HT-29 (cell line): Measurements from ENCODE around the gene CENPE. TPM values are rescaled to one million over a fixed set of nuclear protein-coding genes. Genes with fewer than 3 reads are reported as not detected.
"Not testable (repeated sequence)": the region's sequence is repeated elsewhere in the genome, so short reads cannot be mapped to it uniquely, and the experiment has no call there.

Experiments
- DNase-seq: peaks from one replicate; pipeline ENCODE4 v3.0.0-alpha.2; 2015; ENCODE audit warnings: low spot score
- total RNA-seq: library from RNA; depleted of rRNA; stranded (reverse); fragments of >200 nt; shearing (Covaris generic); gene quantifications from 2 replicates; pipeline ENCODE4 v1.2.3, GENCODE V29; 2014; rRNA removed

Gene CENPE
- 4.3 and 5.7 TPM in 2 replicates for total RNA-seq

- peak; percentile 87 for DNase-seq
Measured at GRCh38 chr4:103198111-103198765, at the start of gene CENPE. Gene CENPE (minus strand): TSS chr4:103198343. CDS start chr4:103198319, 24 bp downstream.

GRCh38 chr4:103244251-103244650 is 46.1 kb upstream of the CENPE start:
- DNase-seq = no peak

GRCh38 chr4:103230938-103231337 is 32.8 kb upstream of the CENPE start:
- DNase-seq = not testable (repeated sequence)

- DNase-seq = peak; percentile 33
Measured at GRCh38 chr4:103223556-103223955, 25.4 kb upstream of the CENPE start.

- DNase-seq = peak; percentile 70
Measured at GRCh38 chr4:103207673-103208072, 9.5 kb upstream of the CENPE start.

- peak; percentile 54 for DNase-seq
Measured at GRCh38 chr4:103204111-103204510, 6.0 kb upstream of the CENPE start.

- DNase-seq = no peak
Measured at GRCh38 chr4:103201724-103202123, 3.6 kb upstream of the CENPE start.

GRCh38 chr4:103201253-103201652 is 3.1 kb upstream of the CENPE start:
- no peak for DNase-seq

GRCh38 chr4:103199009-103199408 is 866 bp upstream of the CENPE start:
- no peak for DNase-seq

GRCh38 chr4:103197765-103198110 is 405 bp downstream of the CENPE start:
- no peak for DNase-seq

- no peak for DNase-seq
Measured at GRCh38 chr4:103193457-103193856, 4.7 kb downstream of the CENPE start.

GRCh38 chr4:103171006-103171405 is 27.1 kb downstream of the CENPE start:
- no peak for DNase-seq

- not testable (repeated sequence) for DNase-seq
Measured at GRCh38 chr4:103169750-103170149, 28.4 kb downstream of the CENPE start.

- no peak for DNase-seq
Measured at GRCh38 chr4:103168993-103169392, 29.1 kb downstream of the CENPE start.

GRCh38 chr4:103162176-103162575 is 36.0 kb downstream of the CENPE start:
- DNase-seq = no peak

- no peak for DNase-seq
Measured at GRCh38 chr4:103158760-103159159, 39.4 kb downstream of the CENPE start.

GRCh38 chr4:103156106-103156505 is 42.0 kb downstream of the CENPE start:
- DNase-seq = no peak

GRCh38 chr4:103152381-103152780 is 45.8 kb downstream of the CENPE start:
- DNase-seq = no peak

- DNase-seq = no peak
Measured at GRCh38 chr4:103150677-103151076, 47.5 kb downstream of the CENPE start.

- DNase-seq = no peak
Measured at GRCh38 chr4:103144926-103145325, 53.2 kb downstream of the CENPE start.

GRCh38 chr4:103137446-103137827 is 60.7 kb downstream of the CENPE start:
- DNase-seq = no peak

GRCh38 chr4:103136671-103137445 is 61.3 kb downstream of the CENPE start:
- no peak for DNase-seq

- no peak for DNase-seq
Measured at GRCh38 chr4:103129174-103129573, 69.0 kb downstream of the CENPE start.
